GM12878 (cell line): ENCODE measurements around the gene DCDC1. TPM values are rescaled to one million over a fixed set of nuclear protein-coding genes. Genes with fewer than 3 reads are reported as not detected.

Source experiments
- ATAC-seq: fragments of 200-7000 bp; cut with Tn5 transposase; 3 replicates; pipeline ENCODE4 v1.9.1; 2020; ENCODE audit warnings: mild to moderate bottlenecking, moderate library complexity
- BruUV-seq: library from RNA; stranded (reverse); fragments of 400-500 nt; replicated peaks from 2 replicates; lab custom pipeline; 2021; lab: Mats Ljungman, UMichigan
- CTCF ChIA-PET: fragments of 300-600 bp; sonication (Branson Sonifier 250); formaldehyde crosslinking; extraction: SDS; loops from one replicate; lab custom pipeline; 2021; ENCODE audit warnings: inconsistent platforms; lab: Yijun Ruan, JAX
- POLR2A ChIA-PET: fragments of 350-600 bp; formaldehyde crosslinking; extraction: SDS; loops from one replicate; lab custom pipeline; 2021; ENCODE audit warnings: inconsistent platforms; lab: Charles Lee
- RAD21 ChIA-PET: fragments of 300-600 bp; sonication (Branson Sonifier 250); formaldehyde crosslinking; loops from one replicate; lab custom pipeline; 2023; ENCODE audit warnings: antibody characterized with exemption; ENCODE audit not compliant: unreplicated experiment; lab: Charles Lee
- SMC1A ChIA-PET: fragments of 300-600 bp; sonication (Branson Sonifier 250); formaldehyde crosslinking; loops from one replicate; lab custom pipeline; 2023; ENCODE audit not compliant: unreplicated experiment, uncharacterized antibody; lab: Charles Lee
- DNase-seq: peaks from one replicate; pipeline ENCODE4 v3.0.0-alpha.2; 2011; ENCODE audit warnings: low read depth, low spot score
- FAIRE-seq: peaks from 3 replicates; lab custom pipeline; 2011; peaks lifted over from hg19 to GRCh38; lab: Jason Lieb, UNC
- H2AFZ ChIP-seq: 2 replicates; pipeline ENCODE4 v1.6.0; 2011; ENCODE audit warnings: low read depth, low read length, control low read depth; ENCODE audit not compliant: control insufficient read depth
- H3K27ac ChIP-seq: 2 replicates; pipeline ENCODE4 v1.5.1; 2011; ENCODE audit warnings: control low read depth; ENCODE audit not compliant: control insufficient read depth, insufficient read depth
- H3K27me3 ChIP-seq, 2 experiments: replicated peaks in 1 of 2; 2 replicates each; pipeline versions ENCODE4 v1.6.0 to v1.6.1; 2011; ENCODE audit warnings: low read length in 1 of 2; ENCODE audit not compliant: control insufficient read depth in 2 of 2, insufficient read depth in 2 of 2
- H3K36me3 ChIP-seq, 2 experiments: 2 replicates each; pipeline ENCODE4 v1.5.1; 2011; ENCODE audit warnings: low read length in 1 of 2; ENCODE audit not compliant: control insufficient read depth in 2 of 2, insufficient read depth in 2 of 2
- H3K4me1 ChIP-seq: 2 replicates; pipeline ENCODE4 v1.6.1; 2011; ENCODE audit warnings: mild to moderate bottlenecking, low read length, moderate library complexity, mixed read lengths; ENCODE audit not compliant: control insufficient read depth, insufficient read depth
- H3K4me2 ChIP-seq: 2 replicates; pipeline ENCODE4 v1.6.0; 2011; ENCODE audit warnings: control low read depth; ENCODE audit not compliant: control insufficient read depth, insufficient read depth
- H3K4me3 ChIP-seq: fragments of 200-600 bp; sonication (generic); 2 replicates; pipeline ENCODE4 v1.5.1; 2016
- H3K79me2 ChIP-seq: 2 replicates; pipeline ENCODE4 v1.6.0; 2011; ENCODE audit warnings: low read length; ENCODE audit not compliant: control insufficient read depth, insufficient read depth
- H3K9ac ChIP-seq: 2 replicates; pipeline ENCODE4 v1.8.0; 2011; ENCODE audit warnings: low read length, control low read depth, mixed read lengths; ENCODE audit not compliant: control insufficient read depth, insufficient read depth
- H3K9me3 ChIP-seq: replicated peaks from 3 replicates; pipeline ENCODE4 v1.5.1; 2011; ENCODE audit warnings: mild to moderate bottlenecking, low read length; ENCODE audit not compliant: control insufficient read depth, insufficient read depth
- H4K20me1 ChIP-seq: 2 replicates; pipeline ENCODE4 v1.6.0; 2011; ENCODE audit not compliant: control insufficient read depth, insufficient read depth
- POLR2AphosphoS5 ChIP-seq: IDR thresholded peaks from 2 replicates; pipeline ENCODE4 v1.6.1; 2011; ENCODE audit warnings: mild to moderate bottlenecking, low read length, inconsistent platforms
- WGBS: methylation state at CpG from one replicate; pipeline ENCODE4 v1.1.6; 2016; ENCODE audit warnings: low lambda C conversion rate; ENCODE audit not compliant: insufficient replicate concordance, insufficient coverage; ENCODE audit errors: missing lambda C conversion rate; 5-methylcytosine and 5-hydroxymethylcytosine counted together
- in situ Hi-C: fragments of 300-500 bp; cut with MboI; formaldehyde crosslinking; loops from 9 replicates; pipeline ENCODE4 v1.14.3; 2018; ENCODE audit warnings: mixed read lengths
- intact Hi-C: fragments of 100-400 bp; cut with micrococcal nuclease; formaldehyde crosslinking; loops from one replicate; pipeline ENCODE4 v1.14.2; 2022; ENCODE audit not compliant: unreplicated experiment
- polyA plus RNA-seq, 11 experiments: library from polyadenylated mRNA; depleted of rRNA in 4 of 11; unstranded in 6 of 11; stranded (reverse) in 5 of 11; fragments of >200 nt; fragmentation: Nextera tagmentation in 4 of 11; fragmentation: Illumina TruSeq in 1 of 11; extraction: Ambion mirVana in 4 of 11; extraction: Trizol in 1 of 11; gene quantifications; 1 replicate in 1 of 11; 2 replicates in 10 of 11; pipeline versions ENCODE4 v1.2.1 to v1.2.3, GENCODE V29; 2011 to 2016; ENCODE audit warnings: inconsistent platforms in 2 of 11, missing spikeins in 2 of 11, low read depth in 1 of 11
- total RNA-seq, 4 experiments: library from RNA; depleted of rRNA in 3 of 4; stranded (reverse); fragments of >200 nt in 3 of 4; fragmentation: Illumina TruSeq in 1 of 4; extraction: Trizol in 1 of 4; gene quantifications; 2 replicates each; pipeline versions ENCODE4 v1.2.1 to v1.2.3, GENCODE V29; 2013 to 2021
- TF ChIP-seq, protein P1 (sequence below): fragments of 450-650 bp; IDR thresholded peaks from 2 replicates; pipeline ENCODE4 v1.6.1; 2018; ENCODE audit warnings: mild to moderate bottlenecking, low read depth, moderate library complexity; ENCODE audit not compliant: partially characterized antibody
- TF ChIP-seq, protein P2 (sequence below): IDR thresholded peaks from 2 replicates; pipeline ENCODE4 v1.6.1; 2011; ENCODE audit warnings: mild to moderate bottlenecking, low read depth, low read length, moderate library complexity; ENCODE audit not compliant: insufficient replicate concordance

The DCDC1 gene
- total and polyA plus RNA-seq, 10 of the 15 experiments (the other 5 are each of a cell fraction or from before 2014, with no cell fraction given): not detected

DNA sequence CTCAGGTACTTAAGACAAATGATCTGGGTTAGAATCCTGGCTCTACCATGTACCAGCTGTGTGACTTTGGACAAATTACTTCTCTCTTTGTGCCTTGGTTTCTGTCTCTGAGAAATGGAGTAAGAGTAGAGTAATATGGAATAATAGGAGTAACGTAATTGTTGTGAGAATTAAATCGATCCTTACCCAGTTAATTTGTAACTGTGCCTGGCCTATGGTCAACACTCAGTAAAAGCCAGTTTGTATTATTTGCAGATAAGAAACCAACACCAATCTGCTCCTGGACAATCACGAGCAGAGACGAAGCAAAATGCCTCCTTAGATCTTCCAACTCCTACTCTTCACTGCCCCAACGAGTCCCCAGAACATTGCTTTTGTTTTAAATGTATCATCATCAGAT, 266.7 kb downstream of the DCDC1 start:
- SMC1A ChIA-PET: interaction anchor here (1.3 kb wide), 1 partner anchor 9 kb away, joined by 4 read pairs; no protein-coding TSS in a partner anchor
- no peak for ATAC-seq
- no peak for DNase-seq
- BruUV-seq: no TSS peak
- no peak for FAIRE-seq
- no peak overlapping the region for H2AFZ ChIP-seq
- H3K79me2 ChIP-seq: no peaks in the 10 kb centered on the region
- no peak overlapping the region for H3K4me3 ChIP-seq
- no peaks in the 10 kb centered on the region for H3K27me3 ChIP-seq
- RAD21 ChIA-PET: no interaction called here
- H3K9ac ChIP-seq: no peak overlapping the region
- POLR2A ChIA-PET: no interaction called here
- no peaks in the 10 kb centered on the region for H3K9me3 ChIP-seq
- H3K4me1 ChIP-seq: no peaks in the 10 kb centered on the region
- intact Hi-C loops: loop anchor here (10.0 kb wide), 1 partner anchor 1192 kb away; no protein-coding TSS in a partner anchor
- TF ChIP-seq, protein P1, sequence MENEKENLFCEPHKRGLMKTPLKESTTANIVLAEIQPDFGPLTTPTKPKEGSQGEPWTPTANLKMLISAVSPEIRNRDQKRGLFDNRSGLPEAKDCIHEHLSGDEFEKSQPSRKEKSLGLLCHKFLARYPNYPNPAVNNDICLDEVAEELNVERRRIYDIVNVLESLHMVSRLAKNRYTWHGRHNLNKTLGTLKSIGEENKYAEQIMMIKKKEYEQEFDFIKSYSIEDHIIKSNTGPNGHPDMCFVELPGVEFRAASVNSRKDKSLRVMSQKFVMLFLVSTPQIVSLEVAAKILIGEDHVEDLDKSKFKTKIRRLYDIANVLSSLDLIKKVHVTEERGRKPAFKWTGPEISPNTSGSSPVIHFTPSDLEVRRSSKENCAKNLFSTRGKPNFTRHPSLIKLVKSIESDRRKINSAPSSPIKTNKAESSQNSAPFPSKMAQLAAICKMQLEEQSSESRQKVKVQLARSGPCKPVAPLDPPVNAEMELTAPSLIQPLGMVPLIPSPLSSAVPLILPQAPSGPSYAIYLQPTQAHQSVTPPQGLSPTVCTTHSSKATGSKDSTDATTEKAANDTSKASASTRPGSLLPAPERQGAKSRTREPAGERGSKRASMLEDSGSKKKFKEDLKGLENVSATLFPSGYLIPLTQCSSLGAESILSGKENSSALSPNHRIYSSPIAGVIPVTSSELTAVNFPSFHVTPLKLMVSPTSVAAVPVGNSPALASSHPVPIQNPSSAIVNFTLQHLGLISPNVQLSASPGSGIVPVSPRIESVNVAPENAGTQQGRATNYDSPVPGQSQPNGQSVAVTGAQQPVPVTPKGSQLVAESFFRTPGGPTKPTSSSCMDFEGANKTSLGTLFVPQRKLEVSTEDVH: no peak
- TF ChIP-seq, protein P2, sequence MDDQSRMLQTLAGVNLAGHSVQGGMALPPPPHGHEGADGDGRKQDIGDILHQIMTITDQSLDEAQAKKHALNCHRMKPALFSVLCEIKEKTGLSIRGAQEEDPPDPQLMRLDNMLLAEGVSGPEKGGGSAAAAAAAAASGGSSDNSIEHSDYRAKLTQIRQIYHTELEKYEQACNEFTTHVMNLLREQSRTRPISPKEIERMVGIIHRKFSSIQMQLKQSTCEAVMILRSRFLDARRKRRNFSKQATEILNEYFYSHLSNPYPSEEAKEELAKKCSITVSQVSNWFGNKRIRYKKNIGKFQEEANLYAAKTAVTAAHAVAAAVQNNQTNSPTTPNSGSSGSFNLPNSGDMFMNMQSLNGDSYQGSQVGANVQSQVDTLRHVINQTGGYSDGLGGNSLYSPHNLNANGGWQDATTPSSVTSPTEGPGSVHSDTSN: no peak
- TF ChIP-seq POLR2AphosphoS5: no peak
- 18% methylated on average over 5 of the region's 5 CpGs for WGBS
- H4K20me1 ChIP-seq: no peaks in the 10 kb centered on the region
- in situ Hi-C loops: loop anchor here (10.0 to 25.0 kb wide), 2 partner anchors 759 to 852 kb away; no protein-coding TSS in a partner anchor
- no peaks in the 10 kb centered on the region for H3K36me3 ChIP-seq
- no peak overlapping the region for H3K27ac ChIP-seq
- H3K4me2 ChIP-seq: no peak overlapping the region
- CTCF ChIA-PET: interaction anchor here (1.9 kb wide), 1 partner anchor 13 kb away, joined by 5 read pairs; no protein-coding TSS in a partner anchor
